GM19397 (cell line): ENCODE results near the gene SNURF.
"Not testable (repeated sequence)": the region's sequence is repeated elsewhere in the genome, so short reads cannot be mapped to it uniquely, and the experiment has no call there.

Experiments
- ATAC-seq: cut with Tn5 transposase; IDR thresholded peaks from one replicate; pipeline ENCODE4 v1.9.1; 2021; ENCODE audit warnings: mild to moderate bottlenecking, moderate library complexity; ENCODE audit not compliant: unreplicated experiment

Gene SNURF, protein sequence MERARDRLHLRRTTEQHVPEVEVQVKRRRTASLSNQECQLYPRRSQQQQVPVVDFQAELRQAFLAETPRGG

DNA sequence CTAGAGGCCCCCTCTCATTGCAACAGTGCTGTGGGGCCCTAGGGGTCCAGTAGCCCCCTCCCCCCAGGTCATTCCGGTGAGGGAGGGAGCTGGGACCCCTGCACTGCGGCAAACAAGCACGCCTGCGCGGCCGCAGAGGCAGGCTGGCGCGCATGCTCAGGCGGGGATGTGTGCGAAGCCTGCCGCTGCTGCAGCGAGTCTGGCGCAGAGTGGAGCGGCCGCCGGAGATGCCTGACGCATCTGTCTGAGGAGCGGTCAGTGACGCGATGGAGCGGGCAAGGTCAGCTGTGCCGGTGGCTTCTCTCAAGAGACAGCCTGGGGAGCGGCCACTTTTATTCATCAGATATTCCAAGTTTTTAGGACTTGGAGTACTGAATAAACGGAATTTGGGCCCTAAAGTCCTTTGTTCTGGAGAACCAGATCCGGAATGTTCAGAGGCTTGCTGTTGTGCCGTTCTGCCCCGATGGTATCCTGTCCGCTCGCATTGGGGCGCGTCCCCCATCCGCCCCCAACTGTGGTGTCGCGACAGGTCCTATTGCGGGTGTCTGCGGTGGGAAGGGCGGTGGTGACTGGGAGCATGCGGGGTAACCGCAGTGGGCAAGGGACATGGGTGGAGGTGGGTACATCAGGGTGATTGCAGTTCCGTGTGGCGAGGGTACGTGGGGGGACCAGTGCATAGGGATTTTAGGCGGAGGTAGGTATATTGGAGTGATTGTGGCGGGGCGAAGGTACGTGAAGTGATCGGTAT, at the start of gene SNURF, which contains the start of gene SNRPN:
Gene SNURF (plus strand): TSS at position 205 of the 748 bp plus-strand sequence. CDS start 62 bp downstream, at position 267.
Gene SNRPN (plus strand): TSS at position 205 of the 748 bp plus-strand sequence. CDS start 19,467 bp downstream, outside the sequence.
- peak; percentile 68 for ATAC-seq

DNA sequence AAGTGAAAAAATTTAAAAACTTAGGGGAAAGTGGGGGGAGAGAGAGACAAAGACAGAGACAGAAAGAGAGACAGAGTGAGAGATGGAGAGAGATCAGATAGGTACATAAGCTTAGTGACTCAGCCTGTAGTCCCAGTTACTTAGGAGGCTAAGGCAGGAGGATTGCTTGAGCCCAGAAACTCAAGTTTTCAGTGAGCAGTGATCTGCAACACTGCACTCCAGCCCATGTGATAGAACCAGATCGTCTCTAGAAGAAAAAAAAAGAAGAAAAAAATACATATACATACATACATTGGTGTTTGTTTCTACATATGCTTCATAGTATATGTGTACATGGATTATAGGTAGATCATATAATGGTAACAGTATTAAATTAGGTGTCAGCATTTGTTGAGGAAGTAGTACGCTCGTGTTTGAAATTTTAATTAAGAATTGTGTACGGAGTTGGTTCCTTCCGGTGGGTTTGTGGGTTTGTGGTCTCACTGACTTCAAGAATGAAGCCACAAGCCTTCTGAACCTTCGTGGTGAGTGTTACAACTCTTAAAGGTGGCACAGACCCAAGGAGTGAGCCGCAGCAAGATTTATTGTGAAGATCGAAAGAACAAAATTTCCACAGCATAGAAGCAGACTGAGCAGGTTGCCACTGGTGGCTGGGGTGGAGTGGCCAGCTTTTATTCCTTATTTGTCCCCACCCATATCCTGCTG, 38.3 kb upstream of the SNURF start:
- ATAC-seq, result no peak

DNA sequence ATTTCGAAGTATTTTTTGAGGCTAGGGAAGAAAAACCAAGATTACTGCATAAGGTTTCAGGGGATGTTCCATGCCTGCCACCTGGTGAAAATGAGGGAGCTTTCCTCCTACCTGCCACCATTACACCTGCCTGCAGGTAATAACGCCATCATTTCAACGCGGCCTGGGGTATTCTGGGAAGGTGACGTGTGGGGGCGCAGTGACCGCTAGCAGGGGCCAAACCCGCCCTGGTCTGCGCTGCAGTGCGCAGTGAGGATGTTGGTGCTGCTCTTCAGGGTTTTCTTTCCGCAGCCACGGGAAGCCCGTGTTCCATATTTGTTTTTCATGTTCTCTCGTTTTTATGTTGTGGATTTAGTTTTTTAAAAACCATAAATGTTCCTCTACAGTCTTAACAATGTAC, 37.4 kb upstream of the SNURF start:
- ATAC-seq, result no peak

DNA sequence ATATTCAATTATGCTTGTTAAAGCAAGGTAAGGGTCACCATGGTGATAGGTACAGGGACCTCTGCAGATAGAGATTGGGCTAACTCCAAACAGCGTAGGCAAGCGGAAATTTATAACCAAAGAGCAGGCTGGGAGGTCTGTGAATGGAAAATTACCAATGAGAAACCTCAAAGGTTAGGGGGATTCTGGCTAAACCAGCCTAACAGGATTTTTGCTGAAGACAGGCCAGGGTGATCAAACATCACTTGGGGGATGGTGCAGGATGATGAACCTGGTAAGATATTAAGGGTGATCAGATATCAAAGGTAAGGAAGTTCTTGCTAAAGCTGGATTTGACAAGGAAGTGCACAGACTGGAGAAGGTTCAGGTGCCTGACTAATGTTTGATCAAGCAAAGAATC, 35.3 kb upstream of the SNURF start:
- ATAC-seq, result no peak

DNA sequence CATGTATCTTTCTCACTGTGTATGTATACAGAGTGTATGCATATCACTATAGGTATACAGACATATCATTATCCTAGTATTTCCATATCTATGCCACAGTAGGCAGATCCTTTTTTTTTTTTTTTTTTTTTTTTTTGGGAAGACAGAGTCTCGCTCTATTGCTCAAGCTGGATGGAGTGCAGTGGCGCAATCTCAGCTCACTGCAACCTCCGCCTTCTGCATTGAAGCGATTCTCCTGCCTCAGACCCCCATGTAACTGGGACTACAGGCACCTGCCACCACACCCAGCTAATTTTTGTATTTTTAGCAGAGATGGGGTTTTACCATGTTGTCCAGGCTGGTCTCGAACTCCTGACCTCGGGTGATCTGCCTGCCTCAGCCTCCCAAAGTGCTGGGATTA, 32.0 kb upstream of the SNURF start:
- ATAC-seq, result not testable (repeated sequence)

DNA sequence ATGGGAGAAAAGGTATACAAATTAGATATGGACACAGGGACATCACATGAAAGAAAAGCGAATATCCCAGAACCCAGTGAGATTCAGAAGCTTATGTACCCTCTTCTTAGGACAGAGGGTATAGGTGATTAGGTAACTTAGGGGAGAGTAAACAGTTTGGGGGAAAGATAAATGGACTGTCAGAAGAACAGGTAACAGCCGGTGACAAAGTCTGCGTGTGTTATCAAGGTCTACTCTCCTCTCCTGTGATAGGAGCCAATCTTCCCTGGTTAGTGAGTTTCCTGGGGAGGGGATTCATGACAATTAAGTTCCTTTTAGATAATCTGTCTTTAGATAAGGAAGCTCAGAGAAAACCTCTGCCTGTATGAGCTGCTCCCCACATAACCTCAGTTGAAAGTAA, 30.6 kb upstream of the SNURF start:
- ATAC-seq, result no peak

DNA sequence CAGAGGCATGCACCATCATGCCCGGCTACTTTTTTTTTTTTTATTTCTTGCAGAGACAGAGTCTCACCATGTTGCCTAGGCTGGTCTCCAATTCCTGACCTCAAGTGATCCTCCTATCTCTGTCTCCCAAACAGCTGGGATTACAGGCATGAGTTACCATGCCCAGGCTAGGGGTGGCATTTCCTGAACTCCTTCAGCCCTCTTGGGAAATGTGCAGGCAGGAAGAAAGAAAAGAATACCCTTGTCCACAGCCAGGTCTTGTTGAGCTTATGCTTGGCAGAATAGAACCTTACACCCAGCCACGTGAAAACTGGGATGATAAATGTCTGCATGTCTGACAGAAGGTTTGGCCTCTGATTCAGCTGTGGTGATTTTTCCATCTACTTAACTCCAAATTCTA, 30.2 kb upstream of the SNURF start:
- no peak for ATAC-seq

DNA sequence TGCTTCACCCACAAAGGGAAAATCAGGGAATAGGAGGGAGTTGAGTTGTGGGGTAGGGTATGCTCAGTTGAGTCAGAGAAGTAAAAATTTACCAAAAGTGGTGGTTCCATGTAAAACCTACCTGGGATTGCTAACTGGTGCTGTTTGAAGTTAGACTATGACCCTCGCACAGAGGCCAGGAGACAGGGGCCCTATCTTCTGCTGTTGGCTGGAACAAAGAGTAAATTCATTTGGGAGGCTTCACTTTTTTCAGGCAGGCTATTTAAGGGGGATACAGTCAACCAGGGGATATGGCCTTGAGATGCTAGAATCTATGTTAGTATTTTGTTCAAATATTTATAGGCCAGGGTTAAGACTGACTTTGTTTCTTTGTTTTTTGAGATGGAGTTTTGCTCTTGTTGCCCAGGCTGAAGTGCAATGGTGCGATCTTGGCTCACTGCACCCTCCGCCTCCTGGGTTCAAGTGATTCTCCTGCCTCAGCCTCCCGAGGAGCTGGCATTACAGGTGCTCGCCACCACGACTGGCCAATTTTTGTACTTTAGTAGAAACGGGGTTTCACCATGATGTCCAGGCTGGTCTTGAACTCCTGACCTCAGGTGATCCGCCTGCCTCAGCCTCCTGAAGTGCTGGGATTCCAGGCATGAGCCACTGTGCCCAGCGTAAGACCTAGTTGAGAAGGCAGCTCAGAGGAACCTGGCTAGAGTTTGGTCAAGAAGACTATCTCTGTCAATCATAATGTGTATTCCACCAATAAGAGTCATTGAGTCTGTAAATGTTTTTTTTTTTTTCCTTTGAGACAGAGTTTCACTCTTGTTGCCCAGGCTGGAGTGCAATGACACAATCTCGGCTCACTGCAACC, 22.7 kb upstream of the SNURF start:
- not testable (repeated sequence) for ATAC-seq

DNA sequence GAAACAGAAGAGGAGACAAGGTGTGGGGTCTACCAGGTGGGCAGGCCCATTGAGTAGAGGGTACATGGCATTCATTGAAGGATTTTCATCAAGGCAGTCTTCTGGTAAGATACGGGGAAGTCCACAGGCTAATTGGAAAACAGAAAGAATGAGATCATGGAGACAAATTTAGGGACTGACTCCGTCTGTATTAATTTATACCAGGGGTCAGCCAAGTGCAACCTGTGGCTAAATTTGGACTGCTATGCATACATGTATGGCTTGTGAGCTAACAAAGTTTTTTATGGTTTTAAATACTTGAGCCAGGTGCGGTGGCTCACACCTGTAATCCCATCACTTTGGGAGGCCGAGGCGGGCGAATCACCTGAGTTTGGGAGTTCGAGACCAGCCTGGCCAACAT, 21.1 kb upstream of the SNURF start:
- ATAC-seq, result no peak

DNA sequence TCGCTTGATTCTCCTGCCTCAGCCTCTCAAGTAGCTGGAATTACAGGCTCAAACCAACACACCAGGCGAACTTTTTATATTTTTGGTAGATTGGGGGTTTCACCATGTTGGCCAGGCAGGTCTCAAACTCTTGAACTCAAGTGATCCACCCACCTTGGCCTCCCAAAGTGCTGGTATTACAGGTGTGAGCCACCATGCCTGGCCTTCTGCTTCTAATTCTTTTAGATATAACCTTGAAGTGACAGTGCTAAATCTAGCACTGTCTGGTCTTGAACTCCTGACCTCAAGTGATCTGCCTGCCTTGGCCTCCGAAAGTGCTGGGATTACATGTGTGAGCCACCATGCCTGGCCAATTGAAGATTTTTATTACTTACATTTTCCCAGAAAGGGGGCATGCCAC, 16.6 kb upstream of the SNURF start:
- not testable (repeated sequence) for ATAC-seq

DNA sequence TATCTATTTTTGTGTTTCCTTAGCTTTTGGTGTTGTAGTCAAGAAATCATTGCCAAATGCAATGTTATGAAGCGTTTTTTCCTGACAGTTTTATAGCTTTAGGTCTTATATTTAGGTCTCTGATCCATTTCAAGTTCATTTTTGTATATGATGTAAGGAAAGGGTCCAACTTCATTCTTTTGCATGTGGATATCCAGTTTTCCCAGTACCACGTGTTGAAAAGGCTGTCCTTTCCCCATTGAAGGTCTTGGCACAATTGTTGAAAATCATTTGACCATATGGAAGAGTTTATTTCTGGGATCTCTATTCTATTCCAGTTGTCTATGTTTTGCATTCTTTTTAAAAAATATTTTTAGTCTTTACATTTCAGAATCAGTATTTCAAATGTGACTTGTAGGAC, 14.6 kb upstream of the SNURF start:
- ATAC-seq, result no peak

DNA sequence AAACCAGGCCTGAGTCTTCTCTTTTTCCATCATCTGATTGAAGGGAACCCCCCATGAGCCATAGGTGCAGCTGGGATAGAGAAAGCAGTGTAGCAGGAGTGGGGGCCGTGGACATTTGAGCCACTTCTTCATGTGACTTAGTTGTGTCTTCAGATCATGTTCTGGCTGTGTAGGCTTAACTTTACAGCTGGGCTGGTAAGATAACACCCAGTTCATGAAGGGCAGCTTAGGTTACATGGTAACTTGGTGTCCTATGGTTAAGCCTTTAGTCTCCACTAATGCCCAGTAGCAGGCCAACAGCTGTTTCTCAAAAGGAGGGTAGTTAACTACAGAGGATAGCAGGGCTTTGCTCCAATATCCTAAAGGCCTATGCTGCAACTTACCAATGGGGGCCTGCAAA, 11.4 kb upstream of the SNURF start:
- ATAC-seq, result no peak

DNA sequence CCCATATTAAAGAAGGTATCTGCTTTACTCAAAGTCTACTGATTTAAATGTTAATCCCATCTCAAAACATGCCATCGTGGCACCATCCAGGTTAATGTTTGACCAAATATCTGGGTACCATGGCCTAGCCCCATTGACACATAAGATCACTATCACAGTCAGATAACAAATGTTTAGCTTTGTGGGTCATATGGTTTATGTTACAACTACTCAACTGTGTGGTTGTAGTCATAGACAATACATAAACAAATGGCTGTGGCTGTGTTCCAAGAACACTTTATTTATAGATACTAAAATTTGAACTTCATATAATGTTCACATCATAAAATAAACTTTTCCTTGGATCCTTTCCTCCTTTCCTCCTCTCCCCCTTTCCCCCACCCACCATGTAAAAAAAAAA, 9.8 kb upstream of the SNURF start:
- ATAC-seq, result no peak

DNA sequence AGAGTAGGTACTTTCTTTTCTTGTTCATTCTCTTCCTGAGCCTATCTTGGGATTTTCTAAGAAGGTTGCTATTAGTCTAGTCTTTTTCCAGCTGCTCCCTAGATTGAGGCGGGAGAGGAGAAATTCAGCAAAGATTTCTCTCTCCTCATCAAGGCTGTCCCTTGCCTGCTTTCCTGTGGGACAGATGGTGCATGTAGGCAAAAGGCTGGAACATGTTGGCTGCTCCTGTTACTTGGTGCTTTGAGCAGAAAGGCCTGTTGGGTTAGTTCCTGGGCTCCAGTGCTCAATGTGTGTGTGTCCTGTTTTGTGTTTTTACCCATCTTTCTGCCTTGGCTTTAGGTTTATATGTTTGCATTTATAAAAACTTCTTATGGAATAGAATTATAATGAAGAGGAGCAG, 9.1 kb upstream of the SNURF start:
- no peak for ATAC-seq

DNA sequence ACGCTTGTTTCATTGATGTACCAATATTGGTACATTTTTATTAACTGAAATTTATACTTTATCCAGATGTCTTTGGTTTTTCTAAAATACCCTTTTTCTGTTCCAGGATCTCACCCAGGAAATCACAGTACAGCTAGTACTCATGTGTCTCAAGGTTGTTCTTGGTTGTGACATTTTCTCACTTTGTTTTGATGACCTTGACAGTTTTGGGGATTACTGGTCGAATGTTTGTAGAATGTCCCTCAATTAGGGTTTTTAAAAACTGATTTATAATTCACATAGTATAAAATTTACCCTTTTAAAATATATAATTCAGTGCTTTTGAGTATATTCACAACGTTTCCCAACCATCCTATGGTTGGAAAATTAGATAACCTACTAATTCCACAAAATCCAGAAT, 6.3 kb upstream of the SNURF start:
- no peak for ATAC-seq

DNA sequence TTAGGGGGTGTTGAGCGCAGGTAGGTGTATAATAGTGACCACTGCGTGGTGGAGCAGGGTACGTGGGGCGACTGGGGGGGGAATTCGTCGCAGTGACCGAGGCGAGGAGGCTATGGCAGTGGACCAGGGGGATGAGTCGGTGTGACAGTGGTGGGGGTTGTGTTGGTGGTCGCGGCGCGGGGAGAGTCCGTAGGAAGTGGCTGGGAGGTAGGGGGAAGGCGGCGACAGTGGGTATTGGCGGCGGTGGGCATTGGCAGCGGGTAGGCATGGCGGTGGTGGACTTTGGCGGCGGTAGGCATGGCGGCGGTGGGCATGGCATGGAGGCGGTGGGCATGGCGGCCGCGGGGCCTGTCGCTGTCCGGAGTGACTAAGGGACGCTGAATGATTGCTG, 739 bp downstream of the SNURF start:
- ATAC-seq, result no peak

DNA sequence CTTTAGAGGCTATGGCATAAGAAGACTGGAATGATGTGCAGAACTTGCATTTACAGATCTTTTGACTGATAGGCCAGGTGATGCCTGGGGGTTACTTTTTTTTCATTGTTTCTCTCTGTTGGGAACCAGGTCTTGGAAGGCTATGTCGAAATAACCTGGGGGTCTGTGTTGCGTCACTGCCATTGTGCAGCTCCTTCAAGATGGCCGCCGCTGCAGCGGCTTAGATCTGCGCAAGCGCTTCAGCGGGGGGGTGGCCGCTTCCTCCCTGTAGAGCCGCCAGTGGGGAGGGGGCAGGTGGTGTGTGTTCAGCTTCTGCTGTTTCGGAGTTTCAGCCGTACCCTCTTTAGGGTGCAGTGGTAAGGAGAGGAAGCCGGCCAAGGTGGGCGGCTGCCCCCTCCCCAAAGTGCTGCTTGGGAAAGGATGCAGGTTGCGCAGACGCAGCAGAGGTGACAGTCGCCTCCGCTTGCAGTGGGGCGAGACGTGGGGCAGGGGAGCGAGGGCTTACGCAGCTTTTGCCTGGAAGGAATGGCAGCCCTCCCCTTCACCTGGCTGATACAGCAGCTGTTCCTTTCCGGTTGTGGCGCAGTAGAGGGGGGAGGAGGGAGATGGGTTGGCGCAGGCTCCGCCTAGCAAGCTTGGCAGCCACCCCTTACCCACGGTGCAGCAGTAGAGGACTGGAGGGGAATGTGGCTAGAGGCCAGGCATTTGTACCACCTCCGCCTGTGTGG, 1.5 kb downstream of the SNURF start:
- peak; percentile 71 for ATAC-seq

DNA sequence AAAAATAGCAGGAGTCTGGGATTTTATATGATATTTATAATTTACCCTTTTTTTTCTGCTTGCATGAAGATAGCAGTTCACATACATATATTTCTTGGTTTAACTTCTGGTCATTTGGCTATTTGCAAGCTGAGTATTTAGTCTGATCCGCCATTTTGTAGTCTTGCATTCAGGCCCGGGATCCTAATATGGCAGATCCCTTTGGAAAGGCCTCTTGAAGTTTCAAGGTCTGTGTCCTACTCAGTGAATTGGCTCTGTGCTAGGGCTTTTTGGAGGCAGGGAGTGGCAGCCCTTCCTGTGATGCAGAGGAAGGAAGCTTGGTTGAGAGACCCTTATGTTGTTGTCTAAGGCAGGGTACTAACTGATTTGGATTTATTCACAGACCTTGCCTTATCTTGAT, 2.9 kb downstream of the SNURF start:
- no peak for ATAC-seq

DNA sequence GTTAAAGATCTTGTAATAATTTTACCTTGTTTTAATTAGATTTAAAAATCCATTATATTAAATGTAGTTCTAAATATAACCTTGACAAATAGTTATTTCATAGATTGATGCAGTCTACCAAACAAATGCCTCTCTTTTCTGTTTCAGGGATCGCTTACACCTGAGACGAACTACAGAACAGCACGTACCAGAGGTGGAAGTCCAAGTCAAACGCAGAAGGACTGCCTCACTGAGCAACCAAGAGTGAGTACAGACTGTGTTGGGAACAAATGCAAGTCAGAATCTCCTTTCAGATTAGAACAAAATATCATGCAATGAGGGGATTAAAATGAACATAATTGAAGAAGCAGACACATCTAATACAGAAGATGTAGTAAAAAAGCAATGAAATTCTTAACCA, 7.2 kb downstream of the SNURF start:
- ATAC-seq, result no peak

DNA sequence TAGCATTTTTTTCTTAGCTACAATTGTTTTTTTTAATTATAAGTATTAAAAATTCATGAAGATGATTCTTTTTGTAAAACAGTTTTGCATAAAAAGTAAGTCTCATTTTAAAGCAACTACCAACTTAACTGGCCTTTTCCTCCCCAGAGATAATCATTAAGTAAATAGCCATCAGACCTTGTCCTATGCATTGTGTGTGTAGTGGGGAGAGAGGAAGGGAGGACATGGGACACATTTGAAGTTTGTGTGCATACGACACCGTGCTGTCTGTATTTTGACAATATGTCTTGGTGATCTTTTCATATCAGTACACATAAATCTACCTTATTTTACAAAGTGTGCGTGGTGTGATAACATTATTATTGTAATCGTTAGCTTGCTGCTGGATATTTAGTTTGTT, 8.1 kb downstream of the SNURF start:
- ATAC-seq, result no peak
